GM18907 (cell line): Measurements from ENCODE around the gene SCN1A.
"Not testable (repeated sequence)": the region's sequence is repeated elsewhere in the genome, so short reads cannot be mapped to it uniquely, and the experiment has no call there.

Experiments
- ATAC-seq: cut with Tn5 transposase; IDR thresholded peaks from one replicate; pipeline ENCODE4 v1.9.1; 2021; ENCODE audit warnings: mild to moderate bottlenecking, moderate library complexity; ENCODE audit not compliant: unreplicated experiment

SCN1A gene

DNA sequence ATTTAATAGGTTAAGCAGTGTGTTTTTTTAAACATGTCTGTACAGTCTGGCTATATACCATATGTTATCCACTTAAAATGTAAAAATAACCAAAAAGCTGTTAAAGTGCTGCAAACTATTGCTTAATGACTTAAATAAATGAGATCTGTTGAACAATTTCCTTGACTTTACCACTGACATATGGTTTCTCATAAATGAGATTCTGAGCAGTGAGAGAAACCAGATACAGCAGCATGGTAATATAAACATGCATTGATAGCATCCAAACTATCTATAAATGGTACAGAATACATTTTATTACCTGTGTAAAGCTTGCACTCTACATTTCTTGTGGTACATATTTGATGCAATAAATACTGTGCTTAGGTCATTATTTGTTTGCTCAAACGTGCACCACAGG is 138.0 kb downstream of the SCN1A start:
- ATAC-seq, result no peak

- ATAC-seq, result no peak
Measured at GRCh38 chr2:165985120-165985519, 142.7 kb downstream of the SCN1A start.

DNA sequence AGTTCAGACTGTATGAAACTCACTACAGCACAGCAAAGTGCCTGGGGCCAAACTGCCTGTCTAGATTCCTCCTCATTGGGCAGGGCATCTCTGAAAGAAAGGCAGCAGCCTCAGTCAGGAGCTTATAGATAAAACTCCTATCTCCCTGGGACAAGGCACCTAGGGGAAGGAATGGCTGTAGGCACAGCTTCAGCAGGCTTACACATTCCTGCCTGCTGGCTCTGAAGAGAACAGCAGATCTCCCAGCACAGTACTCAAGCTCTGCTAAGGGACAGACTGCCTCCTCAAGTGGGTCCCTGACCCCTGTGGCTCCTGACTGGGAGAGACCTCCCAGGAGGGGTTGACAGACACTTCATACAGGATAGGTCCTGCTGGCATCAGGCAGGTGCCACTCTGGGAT is 155.7 kb downstream of the SCN1A start:
- ATAC-seq, result not testable (repeated sequence)

DNA sequence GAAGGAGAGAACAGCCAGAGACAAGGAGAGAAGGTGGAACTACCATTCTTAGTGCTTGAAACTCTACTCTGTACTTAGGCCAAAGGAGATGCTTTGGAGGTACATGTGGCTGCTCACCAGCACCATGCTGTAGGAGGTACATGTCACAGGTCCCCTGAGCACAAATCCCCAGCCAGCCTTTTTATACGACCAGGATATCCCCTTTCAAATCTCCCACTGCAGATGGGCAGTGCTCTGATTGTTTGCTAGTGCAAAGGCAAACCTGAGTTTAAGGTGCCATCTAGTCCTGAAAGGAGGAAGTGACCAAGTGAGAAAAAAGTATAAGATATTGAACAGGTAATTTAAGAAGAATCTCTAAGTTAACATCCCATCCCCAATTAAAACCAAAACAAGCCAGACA is 157.2 kb downstream of the SCN1A start:
- no peak for ATAC-seq

DNA sequence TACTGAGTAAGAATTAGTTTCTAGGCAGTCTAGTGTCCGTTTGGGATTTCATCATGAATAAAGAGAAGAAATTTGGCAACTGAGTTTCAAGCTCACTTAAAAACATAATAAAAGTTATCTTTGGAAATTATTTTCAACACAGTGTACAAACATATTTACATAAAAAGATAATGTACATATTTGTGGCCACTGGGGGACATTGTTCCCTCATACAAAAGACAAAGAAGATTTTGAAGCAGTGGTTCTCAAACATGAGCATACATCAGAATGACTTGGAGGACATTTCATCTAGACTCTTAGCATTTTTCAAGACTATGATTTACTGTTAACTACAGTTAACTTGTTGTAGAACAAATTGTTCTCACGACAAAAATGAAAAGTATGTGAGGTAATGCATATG is 158.6 kb downstream of the SCN1A start:
- no peak for ATAC-seq

- no peak for ATAC-seq
Measured at GRCh38 chr2:165967746-165968145, 160.1 kb downstream of the SCN1A start.

DNA sequence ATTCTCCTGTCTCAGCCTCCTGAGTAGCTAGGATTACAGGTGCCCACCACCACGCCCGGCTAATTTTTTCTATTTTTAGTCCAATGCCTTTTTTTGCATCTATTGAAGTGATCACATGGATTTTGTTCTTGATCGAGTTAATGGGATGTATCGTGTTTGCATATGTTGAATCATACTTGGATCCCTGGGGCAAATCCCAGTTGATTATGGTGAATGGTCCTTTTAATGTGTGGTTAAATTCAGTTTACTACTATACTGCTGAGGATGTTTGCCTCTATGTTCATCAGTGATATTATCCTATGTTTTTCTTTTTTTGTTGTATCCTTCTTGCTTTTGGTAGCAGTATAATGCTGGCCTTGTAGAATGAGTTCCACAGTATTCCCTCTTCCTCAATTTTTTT is 166.0 kb downstream of the SCN1A start:
- ATAC-seq, result no peak

- no peak for ATAC-seq
Measured at GRCh38 chr2:165959371-165959770, 168.4 kb downstream of the SCN1A start.

GRCh38 chr2:165958313-165958960 is 169.4 kb downstream of the SCN1A start:
- ATAC-seq, result no peak

- no peak for ATAC-seq
Measured at GRCh38 chr2:165957030-165957675, 170.7 kb downstream of the SCN1A start.

- peak; percentile 98 for ATAC-seq
Measured at GRCh38 chr2:165953655-165954606, 173.9 kb downstream of the SCN1A start, which contains the start of gene TTC21B. TTC21B (minus strand) TSS chr2:165953776; CDS start chr2:165953705, 71 bp downstream.

DNA sequence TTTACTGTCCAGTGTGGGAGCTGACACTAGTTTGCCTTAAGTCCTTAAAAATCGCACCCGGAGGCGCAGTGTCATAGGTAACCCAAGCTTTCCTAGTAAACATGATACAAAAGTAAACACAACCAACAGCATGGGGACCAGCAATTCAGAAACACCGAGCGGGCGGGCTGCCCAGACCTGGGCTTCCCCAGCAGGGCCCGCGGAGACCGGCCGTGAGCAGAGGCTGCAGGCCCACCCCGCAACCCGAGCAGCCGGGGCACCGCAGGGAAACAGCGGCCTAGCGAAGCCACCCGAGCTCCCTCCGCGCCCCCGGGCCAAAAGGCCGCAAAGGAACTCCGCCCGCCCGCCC is 174.5 kb downstream of the SCN1A start:
- ATAC-seq, result peak; percentile 54

DNA sequence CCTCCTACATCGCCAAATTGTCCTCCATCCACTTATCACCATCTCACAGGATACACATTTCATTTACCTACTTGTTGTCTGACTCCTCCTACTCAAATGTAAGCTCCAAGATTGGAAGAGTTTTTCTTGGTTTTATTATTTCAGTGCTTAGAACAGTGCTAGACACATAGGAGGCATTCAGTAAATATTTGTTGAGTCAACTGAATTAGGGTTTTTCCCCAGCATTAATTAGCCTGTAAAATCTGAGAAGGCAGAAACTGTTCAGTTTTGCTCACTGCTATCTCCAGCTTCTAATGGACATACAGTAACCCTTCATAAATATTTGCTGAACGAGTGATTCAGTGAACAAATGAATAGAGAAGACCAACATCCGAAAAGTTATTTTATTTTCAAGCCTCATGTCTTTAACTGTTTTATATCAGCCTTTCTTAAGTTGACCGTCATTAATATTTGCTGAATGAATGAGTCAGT is 175.0 kb downstream of the SCN1A start:
- ATAC-seq, result no peak

GRCh38 chr2:165952085-165952484 is 175.7 kb downstream of the SCN1A start:
- no peak for ATAC-seq

DNA sequence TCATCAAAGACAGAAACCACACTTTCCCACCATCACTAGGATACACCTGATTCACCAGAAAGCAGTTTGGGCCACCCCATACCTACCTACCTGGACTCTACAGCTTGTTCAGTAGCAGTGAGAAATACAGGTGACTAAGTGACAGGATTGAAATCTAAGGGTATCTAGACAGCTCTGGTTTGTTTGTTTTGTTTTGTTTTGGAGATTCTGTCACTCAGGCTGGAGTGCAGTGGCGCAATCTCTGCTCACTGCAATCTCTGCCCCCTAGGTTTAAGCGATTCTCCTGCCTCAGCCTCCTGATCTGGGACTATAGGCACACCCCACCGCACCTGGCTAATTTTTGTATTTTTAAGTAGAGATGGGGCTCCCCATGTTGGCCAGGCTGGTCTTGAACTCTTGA is 177.4 kb downstream of the SCN1A start:
- no peak for ATAC-seq

- ATAC-seq, result no peak
Measured at GRCh38 chr2:165941827-165942226, 186.0 kb downstream of the SCN1A start.

- no peak for ATAC-seq
Measured at GRCh38 chr2:165938237-165938636, 189.6 kb downstream of the SCN1A start.
